ENCODE data around the gene EIF2B2. TPM values are rescaled to one million over a fixed set of nuclear protein-coding genes. Genes with fewer than 3 reads are reported as not detected.

Gene EIF2B2
- total RNA-seq, 1 donor from 2014 or later, result 36.1 TPM

GRCh38 chr14:74977901-74978385, 24.8 kb upstream of the EIF2B2 start:
- H3K27ac Mint-ChIP-seq, result peak overlapping the region; percentile 57

DNA sequence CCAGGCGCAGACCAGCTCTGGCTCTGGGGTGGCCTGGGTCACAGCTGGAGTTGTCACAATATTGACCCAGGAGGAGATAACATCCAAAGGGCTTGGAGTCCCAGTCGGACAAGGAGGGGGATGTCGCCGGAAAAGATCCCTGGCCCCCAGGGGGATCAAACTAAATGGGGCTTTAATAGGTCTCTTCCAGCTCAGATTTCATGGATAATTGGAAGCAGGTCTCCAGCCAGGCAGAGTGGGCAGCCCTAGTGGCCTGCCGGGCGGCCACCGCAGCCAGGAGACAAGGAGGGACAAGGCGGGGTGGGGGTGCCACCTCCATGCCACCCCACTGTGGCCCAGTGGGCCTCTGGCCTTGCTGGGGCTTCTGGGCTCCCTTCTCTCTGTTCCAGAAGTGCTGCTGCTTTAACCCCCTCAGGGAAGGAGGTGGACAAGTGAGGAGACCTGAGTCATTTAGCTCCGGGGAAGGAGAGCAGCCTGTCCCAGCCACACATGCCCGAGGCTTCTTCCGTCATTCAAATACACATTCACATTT, 24.2 kb upstream of the EIF2B2 start:
- Mint-ChIP-seq H3K4me1 (ENCODE audit: low read depth) (peaks cover 20% of the 10 kb centered on the region), H3K27me3 (peaks cover 40% of the 10 kb centered on the region), H3K36me3 (ENCODE audit: insufficient read depth) (no peaks in the 10 kb centered on the region), H3K9me3 (ENCODE audit: low read depth) (no peaks in the 10 kb centered on the region), H3K27ac (no peak overlapping the region), H3K4me3 (ENCODE audit: low read depth) (no peak overlapping the region)
- DNase-seq (ENCODE audit: low spot score, unreplicated experiment), result no peak
- no peak for TF ChIP-seq CTCF (IDR thresholded peaks at IDR 0.05; ENCODE audit: unreplicated experiment)

More at GRCh38 chr14:74977901-74978385, 24.8 kb upstream of the EIF2B2 start:
- DNase-seq (ENCODE audit: low spot score, unreplicated experiment), result no peak
- Mint-ChIP-seq H3K36me3 (ENCODE audit: insufficient read depth) (no peaks in the 10 kb centered on the region), H3K27me3 (peaks cover 40% of the 10 kb centered on the region), H3K4me1 (ENCODE audit: low read depth) (peaks cover 20% of the 10 kb centered on the region), H3K9me3 (ENCODE audit: low read depth) (no peaks in the 10 kb centered on the region), H3K4me3 (ENCODE audit: low read depth) (no peak overlapping the region)
- no peak for TF ChIP-seq CTCF (IDR thresholded peaks at IDR 0.05; ENCODE audit: unreplicated experiment)

GRCh38 chr14:74979029-74979428, 23.7 kb upstream of the EIF2B2 start:
- no peaks in the 10 kb centered on the region for H3K9me3 Mint-ChIP-seq (ENCODE audit: low read depth)
- no peak for TF ChIP-seq CTCF (IDR thresholded peaks at IDR 0.05; ENCODE audit: unreplicated experiment)
- H3K36me3 Mint-ChIP-seq (ENCODE audit: insufficient read depth), result no peaks in the 10 kb centered on the region
- no peak overlapping the region for H3K4me3 Mint-ChIP-seq (ENCODE audit: low read depth)
- H3K4me1 Mint-ChIP-seq (ENCODE audit: low read depth), result peaks cover 19% of the 10 kb centered on the region
- H3K27ac Mint-ChIP-seq, result peak overlapping the region; percentile 60
- H3K27me3 Mint-ChIP-seq, result peaks cover 40% of the 10 kb centered on the region
- DNase-seq (ENCODE audit: low spot score, unreplicated experiment), result no peak

DNA sequence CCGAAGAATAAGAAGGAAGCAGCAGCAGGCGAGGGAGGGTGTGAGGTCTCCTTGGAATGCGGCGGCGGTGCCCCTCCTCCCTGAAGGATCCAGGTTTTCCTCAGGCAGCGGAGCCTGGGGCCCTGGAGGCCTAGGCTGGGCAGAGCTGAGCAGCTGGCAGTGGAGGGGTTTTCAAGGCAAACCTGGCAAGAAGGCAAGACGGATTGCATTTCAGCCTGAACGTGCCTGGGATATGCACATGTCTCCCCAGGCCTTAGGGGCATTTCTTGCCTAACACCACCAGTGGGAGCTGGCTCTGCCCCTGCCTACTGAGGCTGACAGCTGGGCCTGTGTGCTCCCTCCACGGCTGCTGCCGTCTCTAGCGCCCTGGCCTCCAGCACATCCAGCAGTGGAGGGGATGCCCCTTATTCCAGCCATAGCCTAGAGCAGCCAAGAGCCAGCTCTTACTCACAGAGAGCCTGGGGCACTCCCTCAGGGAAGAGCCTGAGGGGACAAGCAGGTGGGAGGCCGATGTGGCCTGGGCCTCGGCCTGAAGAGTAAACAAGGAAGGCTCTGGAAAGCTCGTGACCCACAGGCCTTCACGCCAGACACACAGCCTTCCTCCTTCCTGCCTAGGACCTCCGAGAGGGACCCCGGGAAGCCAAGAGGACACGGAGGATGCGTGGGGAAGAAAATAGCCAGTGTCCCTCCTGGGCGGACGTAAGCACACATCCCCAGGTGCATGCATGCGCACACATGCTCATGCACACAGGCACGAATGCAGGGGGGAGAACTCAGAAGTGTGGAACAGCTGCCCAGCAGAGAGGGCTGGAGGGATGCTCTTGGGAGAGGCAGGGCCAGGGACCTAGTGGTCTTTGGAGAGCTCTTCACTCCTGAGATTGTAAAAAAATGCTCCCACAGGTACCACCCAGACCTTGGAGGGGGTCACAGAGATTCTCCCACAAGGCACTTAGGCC, 23.0 kb upstream of the EIF2B2 start:
- no peaks in the 10 kb centered on the region for H3K36me3 Mint-ChIP-seq (ENCODE audit: insufficient read depth)
- no peaks in the 10 kb centered on the region for H3K9me3 Mint-ChIP-seq (ENCODE audit: low read depth)
- no peak overlapping the region for H3K4me3 Mint-ChIP-seq (ENCODE audit: low read depth)
- DNase-seq (ENCODE audit: low spot score, unreplicated experiment), result no peak
- H3K27me3 Mint-ChIP-seq, result peaks cover 40% of the 10 kb centered on the region
- TF ChIP-seq CTCF (IDR thresholded peaks at IDR 0.05; ENCODE audit: unreplicated experiment), result no peak
- peak overlapping the region; percentile 52 for H3K27ac Mint-ChIP-seq
- H3K4me1 Mint-ChIP-seq (ENCODE audit: low read depth), result peaks cover 16% of the 10 kb centered on the region

DNA sequence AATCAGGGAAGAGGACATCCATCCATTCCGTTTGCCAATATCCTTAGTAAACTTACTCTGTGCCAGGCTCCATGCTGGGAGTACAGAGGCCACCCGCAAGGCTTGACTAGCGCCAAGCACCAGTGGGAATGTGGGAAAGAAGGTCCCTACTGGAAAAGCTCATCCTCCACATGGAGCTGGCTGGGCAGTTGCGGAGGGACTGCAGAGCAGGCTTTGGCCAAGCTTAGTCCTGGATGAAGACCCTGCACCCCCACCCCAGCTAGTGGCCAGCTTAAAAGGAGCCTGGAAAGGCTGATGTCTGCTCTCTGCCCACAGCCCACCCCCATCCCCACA, 22.4 kb upstream of the EIF2B2 start:
- H3K36me3 Mint-ChIP-seq (ENCODE audit: insufficient read depth), result no peaks in the 10 kb centered on the region
- no peaks in the 10 kb centered on the region for H3K9me3 Mint-ChIP-seq (ENCODE audit: low read depth)
- no peak for TF ChIP-seq CTCF (IDR thresholded peaks at IDR 0.05; ENCODE audit: unreplicated experiment)
- no peak overlapping the region for H3K4me3 Mint-ChIP-seq (ENCODE audit: low read depth)
- no peak overlapping the region for H3K27ac Mint-ChIP-seq
- H3K27me3 Mint-ChIP-seq, result peaks cover 40% of the 10 kb centered on the region
- DNase-seq (ENCODE audit: low spot score, unreplicated experiment), result no peak
- H3K4me1 Mint-ChIP-seq (ENCODE audit: low read depth), result peaks cover 16% of the 10 kb centered on the region
